SK-N-SH treated with all-trans-retinoic acid at 6 μM for 48 hours (cell line): ENCODE data around the gene SLC6A19.

Experiments used
- ATAC-seq: fragments of 200-7000 bp; cut with Tn5 transposase; 3 replicates; pipeline ENCODE4 v1.9.1; 2020; ENCODE audit warnings: mild to moderate bottlenecking, moderate library complexity
- ARNTL ChIP-seq: fragments of 450-650 bp; formaldehyde crosslinking; IDR thresholded peaks from 2 replicates; pipeline ENCODE4 v1.5.0; 2020; ENCODE audit warnings: low read depth, mild to moderate bottlenecking, moderate library complexity, borderline replicate concordance
- BACH2 ChIP-seq: fragments of 250-450 bp; sonication (Bioruptor Pico); IDR thresholded peaks from 2 replicates; pipeline ENCODE4 v1.9.0; 2021; ENCODE audit warnings: mild to moderate bottlenecking, borderline replicate concordance
- CSDC2 ChIP-seq: fragments of 250-450 bp; sonication (Bioruptor Pico); IDR thresholded peaks from 2 replicates; pipeline ENCODE4 v1.5.0; 2020; ENCODE audit warnings: mild to moderate bottlenecking, moderate library complexity
- ESRRG ChIP-seq: fragments of 250-450 bp; sonication (Bioruptor Pico); IDR thresholded peaks from 2 replicates; pipeline ENCODE4 v1.6.1; 2021; ENCODE audit warnings: mild to moderate bottlenecking
- GLIS3 ChIP-seq: fragments of 250-450 bp; sonication (Bioruptor Pico); IDR thresholded peaks from 2 replicates; pipeline ENCODE4 v1.5.0; 2020; ENCODE audit warnings: mild to moderate bottlenecking, moderate library complexity
- ISL1 ChIP-seq: fragments of 250-450 bp; sonication (Bioruptor Pico); IDR thresholded peaks from 2 replicates; pipeline ENCODE4 v2.1.2; 2022; ENCODE audit warnings: mild to moderate bottlenecking, moderate library complexity
- OSR1 ChIP-seq: fragments of 250-450 bp; sonication (Bioruptor Pico); IDR thresholded peaks from 2 replicates; pipeline ENCODE4 v1.8.0; 2022; ENCODE audit warnings: moderate library complexity, mild to moderate bottlenecking, inconsistent platforms
- PPARA ChIP-seq: fragments of 250-450 bp; sonication (Bioruptor Pico); IDR thresholded peaks from 2 replicates; pipeline ENCODE4 v1.5.0; 2020; ENCODE audit warnings: mild to moderate bottlenecking, borderline replicate concordance
- RARB ChIP-seq: fragments of 250-450 bp; sonication (Bioruptor Pico); IDR thresholded peaks from 2 replicates; pipeline ENCODE4 v1.8.0; 2021; ENCODE audit warnings: mild to moderate bottlenecking, moderate library complexity
- TCF4 ChIP-seq: fragments of 250-450 bp; sonication (Bioruptor Pico); IDR thresholded peaks from 2 replicates; pipeline ENCODE4 v1.8.0; 2021; ENCODE audit warnings: mild to moderate bottlenecking, moderate library complexity, borderline replicate concordance
- TOX ChIP-seq: fragments of 250-450 bp; sonication (Bioruptor Pico); IDR thresholded peaks from 2 replicates; pipeline ENCODE4 v1.8.0; 2021; ENCODE audit warnings: mild to moderate bottlenecking, moderate library complexity, borderline replicate concordance
- ZC3H10 ChIP-seq: fragments of 250-450 bp; sonication (Bioruptor Pico); IDR thresholded peaks from 2 replicates; pipeline ENCODE4 v1.5.1; 2021; ENCODE audit warnings: mild to moderate bottlenecking, moderate library complexity
- ZFP30 ChIP-seq: fragments of 450-650 bp; formaldehyde crosslinking; IDR thresholded peaks from 2 replicates; pipeline ENCODE4 v1.5.0; 2022; ENCODE audit warnings: mild to moderate bottlenecking, moderate library complexity
- ZNF565 ChIP-seq: fragments of 450-650 bp; formaldehyde crosslinking; conservative IDR thresholded peaks from 2 replicates; pipeline ENCODE4 v1.5.0; 2020; ENCODE audit warnings: low read depth, mild to moderate bottlenecking, moderate library complexity
- ZNF8 ChIP-seq: fragments of 450-650 bp; formaldehyde crosslinking; IDR thresholded peaks from 2 replicates; pipeline ENCODE4 v1.5.0; 2020; ENCODE audit warnings: mild to moderate bottlenecking, moderate library complexity
- TF ChIP-seq, protein P1 (sequence below): fragments of 250-450 bp; sonication (Bioruptor Pico); IDR thresholded peaks from 2 replicates; pipeline ENCODE4 v1.8.0; 2021; ENCODE audit warnings: low read depth, mild to moderate bottlenecking, moderate library complexity, borderline replicate concordance
- TF ChIP-seq, protein P2 (sequence below): fragments of 250-450 bp; sonication (Bioruptor Pico); IDR thresholded peaks from 2 replicates; pipeline ENCODE4 v1.5.1; 2020; ENCODE audit warnings: low read depth, mild to moderate bottlenecking, moderate library complexity
- TF ChIP-seq, protein P3 (sequence below): fragments of 250-450 bp; sonication (Bioruptor Pico); IDR thresholded peaks from 2 replicates; pipeline ENCODE4 v1.8.0; 2020; ENCODE audit warnings: mild to moderate bottlenecking, moderate library complexity, borderline replicate concordance
- TF ChIP-seq, protein P4 (sequence below): fragments of 250-450 bp; sonication (Bioruptor Pico); IDR thresholded peaks from 2 replicates; pipeline ENCODE4 v1.5.1; 2021; ENCODE audit warnings: mild to moderate bottlenecking, moderate library complexity
- TF ChIP-seq, protein P5 (sequence below): fragments of 250-450 bp; sonication (Bioruptor Pico); IDR thresholded peaks from 2 replicates; pipeline ENCODE4 v1.5.0; 2020; ENCODE audit warnings: mild to moderate bottlenecking, moderate library complexity

The SLC6A19 gene

DNA sequence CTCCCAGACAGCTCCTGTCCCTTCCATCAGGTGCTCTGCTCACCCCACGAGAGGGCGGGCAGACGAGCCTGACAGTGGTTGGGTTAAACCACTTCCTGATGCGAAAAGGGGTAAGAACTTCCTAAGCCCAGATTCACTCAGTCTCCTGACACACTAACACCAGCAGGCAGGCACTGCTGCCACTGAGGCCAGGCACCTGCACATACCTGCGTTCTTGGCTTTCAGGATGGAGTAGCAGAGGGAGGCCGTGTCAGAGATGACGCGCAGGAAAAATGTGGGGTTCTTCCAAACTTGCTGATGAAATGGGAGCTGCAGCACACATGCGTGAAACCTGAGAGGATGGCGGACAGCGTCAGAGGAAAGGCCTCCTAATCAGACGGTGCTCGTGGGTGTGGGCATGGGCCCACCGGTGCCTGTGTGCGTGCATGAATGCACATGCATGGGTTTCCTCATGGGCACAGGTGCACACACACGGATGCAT, 53.7 kb downstream of the SLC6A19 start:
- ATAC-seq, result no peak
- TF ChIP-seq CSDC2 (no peak), ZFP30 (CRISPR knock-in tag) (no peak), GLIS3 (CRISPR knock-in tag) (no peak), RARB (CRISPR knock-in tag) (no peak), ISL1 (CRISPR knock-in tag) (no peak), ZNF8 (no peak), ESRRG (CRISPR knock-in tag) (no peak), ZC3H10 (no peak), BACH2 (CRISPR knock-in tag) (no peak), TCF4 (CRISPR knock-in tag) (no peak), OSR1 (CRISPR knock-in tag) (no peak), ARNTL (CRISPR knock-in tag) (no peak), TOX (CRISPR knock-in tag) (no peak)
- TF ChIP-seq, protein P1, sequence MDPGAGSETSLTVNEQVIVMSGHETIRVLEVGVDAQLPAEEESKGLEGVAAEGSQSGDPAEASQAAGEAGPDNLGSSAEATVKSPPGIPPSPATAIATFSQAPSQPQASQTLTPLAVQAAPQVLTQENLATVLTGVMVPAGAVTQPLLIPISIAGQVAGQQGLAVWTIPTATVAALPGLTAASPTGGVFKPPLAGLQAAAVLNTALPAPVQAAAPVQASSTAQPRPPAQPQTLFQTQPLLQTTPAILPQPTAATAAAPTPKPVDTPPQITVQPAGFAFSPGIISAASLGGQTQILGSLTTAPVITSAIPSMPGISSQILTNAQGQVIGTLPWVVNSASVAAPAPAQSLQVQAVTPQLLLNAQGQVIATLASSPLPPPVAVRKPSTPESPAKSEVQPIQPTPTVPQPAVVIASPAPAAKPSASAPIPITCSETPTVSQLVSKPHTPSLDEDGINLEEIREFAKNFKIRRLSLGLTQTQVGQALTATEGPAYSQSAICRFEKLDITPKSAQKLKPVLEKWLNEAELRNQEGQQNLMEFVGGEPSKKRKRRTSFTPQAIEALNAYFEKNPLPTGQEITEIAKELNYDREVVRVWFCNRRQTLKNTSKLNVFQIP (CRISPR knock-in tag), result no peak
- TF ChIP-seq, protein P2, sequence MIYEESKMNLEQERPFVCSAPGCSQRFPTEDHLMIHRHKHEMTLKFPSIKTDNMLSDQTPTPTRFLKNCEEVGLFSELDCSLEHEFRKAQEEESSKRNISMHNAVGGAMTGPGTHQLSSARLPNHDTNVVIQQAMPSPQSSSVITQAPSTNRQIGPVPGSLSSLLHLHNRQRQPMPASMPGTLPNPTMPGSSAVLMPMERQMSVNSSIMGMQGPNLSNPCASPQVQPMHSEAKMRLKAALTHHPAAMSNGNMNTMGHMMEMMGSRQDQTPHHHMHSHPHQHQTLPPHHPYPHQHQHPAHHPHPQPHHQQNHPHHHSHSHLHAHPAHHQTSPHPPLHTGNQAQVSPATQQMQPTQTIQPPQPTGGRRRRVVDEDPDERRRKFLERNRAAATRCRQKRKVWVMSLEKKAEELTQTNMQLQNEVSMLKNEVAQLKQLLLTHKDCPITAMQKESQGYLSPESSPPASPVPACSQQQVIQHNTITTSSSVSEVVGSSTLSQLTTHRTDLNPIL (CRISPR knock-in tag), result no peak
- TF ChIP-seq, protein P3, sequence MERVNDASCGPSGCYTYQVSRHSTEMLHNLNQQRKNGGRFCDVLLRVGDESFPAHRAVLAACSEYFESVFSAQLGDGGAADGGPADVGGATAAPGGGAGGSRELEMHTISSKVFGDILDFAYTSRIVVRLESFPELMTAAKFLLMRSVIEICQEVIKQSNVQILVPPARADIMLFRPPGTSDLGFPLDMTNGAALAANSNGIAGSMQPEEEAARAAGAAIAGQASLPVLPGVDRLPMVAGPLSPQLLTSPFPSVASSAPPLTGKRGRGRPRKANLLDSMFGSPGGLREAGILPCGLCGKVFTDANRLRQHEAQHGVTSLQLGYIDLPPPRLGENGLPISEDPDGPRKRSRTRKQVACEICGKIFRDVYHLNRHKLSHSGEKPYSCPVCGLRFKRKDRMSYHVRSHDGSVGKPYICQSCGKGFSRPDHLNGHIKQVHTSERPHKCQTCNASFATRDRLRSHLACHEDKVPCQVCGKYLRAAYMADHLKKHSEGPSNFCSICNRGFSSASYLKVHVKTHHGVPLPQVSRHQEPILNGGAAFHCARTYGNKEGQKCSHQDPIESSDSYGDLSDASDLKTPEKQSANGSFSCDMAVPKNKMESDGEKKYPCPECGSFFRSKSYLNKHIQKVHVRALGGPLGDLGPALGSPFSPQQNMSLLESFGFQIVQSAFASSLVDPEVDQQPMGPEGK (CRISPR knock-in tag), result no peak
- TF ChIP-seq, protein P4, sequence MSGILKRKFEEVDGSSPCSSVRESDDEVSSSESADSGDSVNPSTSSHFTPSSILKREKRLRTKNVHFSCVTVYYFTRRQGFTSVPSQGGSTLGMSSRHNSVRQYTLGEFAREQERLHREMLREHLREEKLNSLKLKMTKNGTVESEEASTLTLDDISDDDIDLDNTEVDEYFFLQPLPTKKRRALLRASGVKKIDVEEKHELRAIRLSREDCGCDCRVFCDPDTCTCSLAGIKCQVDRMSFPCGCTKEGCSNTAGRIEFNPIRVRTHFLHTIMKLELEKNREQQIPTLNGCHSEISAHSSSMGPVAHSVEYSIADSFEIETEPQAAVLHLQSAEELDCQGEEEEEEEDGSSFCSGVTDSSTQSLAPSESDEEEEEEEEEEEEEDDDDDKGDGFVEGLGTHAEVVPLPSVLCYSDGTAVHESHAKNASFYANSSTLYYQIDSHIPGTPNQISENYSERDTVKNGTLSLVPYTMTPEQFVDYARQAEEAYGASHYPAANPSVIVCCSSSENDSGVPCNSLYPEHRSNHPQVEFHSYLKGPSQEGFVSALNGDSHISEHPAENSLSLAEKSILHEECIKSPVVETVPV, result no peak
- TF ChIP-seq, protein P5, sequence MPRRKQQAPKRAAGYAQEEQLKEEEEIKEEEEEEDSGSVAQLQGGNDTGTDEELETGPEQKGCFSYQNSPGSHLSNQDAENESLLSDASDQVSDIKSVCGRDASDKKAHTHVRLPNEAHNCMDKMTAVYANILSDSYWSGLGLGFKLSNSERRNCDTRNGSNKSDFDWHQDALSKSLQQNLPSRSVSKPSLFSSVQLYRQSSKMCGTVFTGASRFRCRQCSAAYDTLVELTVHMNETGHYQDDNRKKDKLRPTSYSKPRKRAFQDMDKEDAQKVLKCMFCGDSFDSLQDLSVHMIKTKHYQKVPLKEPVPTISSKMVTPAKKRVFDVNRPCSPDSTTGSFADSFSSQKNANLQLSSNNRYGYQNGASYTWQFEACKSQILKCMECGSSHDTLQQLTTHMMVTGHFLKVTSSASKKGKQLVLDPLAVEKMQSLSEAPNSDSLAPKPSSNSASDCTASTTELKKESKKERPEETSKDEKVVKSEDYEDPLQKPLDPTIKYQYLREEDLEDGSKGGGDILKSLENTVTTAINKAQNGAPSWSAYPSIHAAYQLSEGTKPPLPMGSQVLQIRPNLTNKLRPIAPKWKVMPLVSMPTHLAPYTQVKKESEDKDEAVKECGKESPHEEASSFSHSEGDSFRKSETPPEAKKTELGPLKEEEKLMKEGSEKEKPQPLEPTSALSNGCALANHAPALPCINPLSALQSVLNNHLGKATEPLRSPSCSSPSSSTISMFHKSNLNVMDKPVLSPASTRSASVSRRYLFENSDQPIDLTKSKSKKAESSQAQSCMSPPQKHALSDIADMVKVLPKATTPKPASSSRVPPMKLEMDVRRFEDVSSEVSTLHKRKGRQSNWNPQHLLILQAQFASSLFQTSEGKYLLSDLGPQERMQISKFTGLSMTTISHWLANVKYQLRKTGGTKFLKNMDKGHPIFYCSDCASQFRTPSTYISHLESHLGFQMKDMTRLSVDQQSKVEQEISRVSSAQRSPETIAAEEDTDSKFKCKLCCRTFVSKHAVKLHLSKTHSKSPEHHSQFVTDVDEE, result no peak

DNA sequence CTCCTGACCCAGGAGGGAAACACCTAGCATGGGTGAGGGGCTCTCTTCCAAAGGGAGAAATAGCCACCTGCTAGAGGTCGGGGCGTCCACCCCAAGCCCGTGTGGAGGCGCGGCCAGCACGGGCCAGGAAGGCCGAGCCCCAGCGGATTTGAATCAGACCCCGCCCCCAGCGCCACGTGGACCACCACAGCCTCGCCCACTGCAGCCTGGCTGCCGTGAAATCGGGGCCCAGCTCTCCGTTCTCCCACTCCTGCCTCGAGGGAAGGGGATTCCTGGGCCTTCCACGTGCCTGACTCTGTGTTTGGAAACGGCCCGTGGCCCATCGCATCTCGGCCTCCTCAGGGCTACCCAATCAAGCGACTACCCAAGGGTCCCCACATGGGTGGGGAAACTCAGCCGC, 55.4 kb downstream of the SLC6A19 start:
- TF ChIP-seq ZNF565 (CRISPR knock-in tag), result no peak
- no peak for TF ChIP-seq CSDC2
- no peak for TF ChIP-seq GLIS3 (CRISPR knock-in tag)
- TF ChIP-seq, protein P2 (CRISPR knock-in tag), result no peak
- TF ChIP-seq TOX (CRISPR knock-in tag), result no peak
- TF ChIP-seq ZNF8, result no peak
- no peak for TF ChIP-seq ESRRG (CRISPR knock-in tag)
- TF ChIP-seq TCF4 (CRISPR knock-in tag), result no peak
- TF ChIP-seq PPARA (CRISPR knock-in tag), result no peak
- ATAC-seq, result no peak

DNA sequence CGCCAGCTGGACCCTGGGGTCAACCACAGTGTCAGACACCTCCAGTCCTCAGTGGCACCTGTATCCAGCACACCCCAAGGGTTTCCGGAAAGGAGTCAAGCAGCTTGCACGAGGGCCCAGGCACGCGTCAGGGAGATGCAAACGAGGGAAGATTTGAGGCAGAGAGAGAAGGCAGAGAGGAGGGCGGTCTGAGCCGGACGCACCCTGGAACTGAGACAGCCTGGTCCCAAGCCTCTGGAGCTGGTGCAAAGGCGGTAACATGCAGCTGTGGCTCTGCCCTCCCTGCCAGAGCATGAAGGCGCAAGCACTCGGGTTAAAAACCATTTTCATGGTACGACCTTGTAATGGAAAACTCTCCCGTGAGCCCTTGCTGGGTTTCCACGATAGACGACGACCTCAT, 56.0 kb downstream of the SLC6A19 start:
- no peak for ATAC-seq
- TF ChIP-seq PPARA (CRISPR knock-in tag), result no peak
- TF ChIP-seq, protein P5, result no peak
- TF ChIP-seq, protein P4, result no peak
- TF ChIP-seq GLIS3 (CRISPR knock-in tag), result no peak
- TF ChIP-seq, protein P2 (CRISPR knock-in tag), result no peak
- TF ChIP-seq CSDC2, result no peak
- TF ChIP-seq ZNF565 (CRISPR knock-in tag), result no peak
- TF ChIP-seq ISL1 (CRISPR knock-in tag), result no peak
